ENCODE data around the gene KNDC1.

KNDC1 gene

GRCh38 chr10:133255323-133255722 is 95.3 kb downstream of the KNDC1 start:
- H3K4me3 ChIP-seq (ENCODE audit: control insufficient read depth, low read depth, low read length): no peak overlapping the region
- no peak for DNase-seq (ENCODE audit: low read depth)
- TF ChIP-seq, protein P1, sequence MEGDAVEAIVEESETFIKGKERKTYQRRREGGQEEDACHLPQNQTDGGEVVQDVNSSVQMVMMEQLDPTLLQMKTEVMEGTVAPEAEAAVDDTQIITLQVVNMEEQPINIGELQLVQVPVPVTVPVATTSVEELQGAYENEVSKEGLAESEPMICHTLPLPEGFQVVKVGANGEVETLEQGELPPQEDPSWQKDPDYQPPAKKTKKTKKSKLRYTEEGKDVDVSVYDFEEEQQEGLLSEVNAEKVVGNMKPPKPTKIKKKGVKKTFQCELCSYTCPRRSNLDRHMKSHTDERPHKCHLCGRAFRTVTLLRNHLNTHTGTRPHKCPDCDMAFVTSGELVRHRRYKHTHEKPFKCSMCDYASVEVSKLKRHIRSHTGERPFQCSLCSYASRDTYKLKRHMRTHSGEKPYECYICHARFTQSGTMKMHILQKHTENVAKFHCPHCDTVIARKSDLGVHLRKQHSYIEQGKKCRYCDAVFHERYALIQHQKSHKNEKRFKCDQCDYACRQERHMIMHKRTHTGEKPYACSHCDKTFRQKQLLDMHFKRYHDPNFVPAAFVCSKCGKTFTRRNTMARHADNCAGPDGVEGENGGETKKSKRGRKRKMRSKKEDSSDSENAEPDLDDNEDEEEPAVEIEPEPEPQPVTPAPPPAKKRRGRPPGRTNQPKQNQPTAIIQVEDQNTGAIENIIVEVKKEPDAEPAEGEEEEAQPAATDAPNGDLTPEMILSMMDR (conservative IDR thresholded peaks at IDR 0.05; ENCODE audit: control insufficient read depth, insufficient read depth, low read depth, low read length): no peak

DNA sequence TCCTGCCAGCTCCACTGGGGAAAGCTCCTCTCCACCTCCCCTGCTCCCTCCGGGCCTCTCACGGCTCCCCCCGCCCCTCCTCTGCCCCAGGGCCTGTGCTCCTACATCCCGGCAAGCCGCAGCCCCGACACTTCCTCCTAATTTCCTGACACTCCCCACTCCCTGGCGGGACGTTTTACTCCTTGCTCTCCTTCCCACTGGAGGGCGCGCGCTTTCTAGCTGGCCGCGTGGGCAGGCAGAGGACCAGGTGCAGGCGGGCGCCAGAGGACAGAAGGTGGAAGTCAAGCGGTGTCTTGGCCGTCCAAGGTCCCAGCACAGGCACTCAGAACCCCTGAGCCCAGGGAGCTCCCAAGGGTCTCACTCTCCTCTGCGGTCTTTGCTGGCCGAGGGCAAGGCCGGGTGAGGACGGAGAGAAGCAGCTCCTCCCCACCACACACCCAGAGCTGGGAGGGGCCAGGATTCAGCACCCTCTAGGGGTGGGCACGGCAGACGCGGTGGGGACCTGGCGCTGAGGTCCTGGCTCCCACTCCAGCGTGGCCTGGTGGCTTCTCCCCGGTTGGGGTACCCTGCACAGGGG is 97.6 kb downstream of the KNDC1 start:
- no peak overlapping the region for H3K4me3 ChIP-seq (ENCODE audit: control insufficient read depth, low read depth, low read length)
- TF ChIP-seq, protein P1 (conservative IDR thresholded peaks at IDR 0.05; ENCODE audit: control insufficient read depth, insufficient read depth, low read depth, low read length): peak; percentile 27

DNA sequence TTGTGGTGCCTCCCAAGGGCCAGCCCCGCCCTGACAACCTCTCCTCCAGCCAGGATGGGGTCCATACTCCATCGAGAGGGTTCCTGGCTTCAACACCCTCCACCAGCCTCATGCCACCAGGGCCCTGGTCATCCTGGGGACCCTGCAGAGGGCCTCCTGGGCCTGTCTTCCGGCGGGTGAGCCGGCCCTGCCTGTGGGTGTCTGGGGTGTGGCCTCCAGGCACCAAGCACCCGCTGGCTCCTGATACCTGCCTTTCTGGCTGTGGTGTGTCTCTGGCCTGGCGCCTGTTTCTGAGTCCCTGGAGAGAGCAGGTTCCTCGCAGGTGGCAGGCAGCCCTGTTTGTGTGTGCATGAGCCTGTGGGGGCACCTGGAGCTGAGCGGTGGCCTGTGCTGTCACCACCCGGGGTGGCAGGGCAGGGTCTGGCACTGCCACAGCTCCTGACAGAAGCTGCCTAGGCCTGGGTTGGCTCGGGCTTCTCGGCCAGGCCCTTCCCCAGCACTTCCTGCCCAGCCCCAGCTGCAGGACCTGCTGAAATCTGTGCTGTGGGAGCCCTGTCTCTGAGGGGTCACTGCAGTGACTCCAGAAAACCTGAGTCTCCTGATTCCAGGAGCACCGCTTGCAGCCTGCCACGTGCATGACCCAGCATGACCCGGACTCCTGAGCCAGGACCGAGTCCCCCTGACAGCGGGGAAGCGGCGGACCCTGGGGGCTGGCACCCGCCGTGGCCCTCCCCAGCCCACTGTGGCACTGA is 98.2 kb downstream of the KNDC1 start:
- H3K4me3 ChIP-seq (ENCODE audit: control insufficient read depth, low read depth, low read length): no peak overlapping the region

More for the DNA sequence above, 97.6 kb downstream of the KNDC1 start:
- peak; percentile 36 for DNase-seq (ENCODE audit: low read depth)

GRCh38 chr10:133258818-133259601 is 99.0 kb downstream of the KNDC1 start:
- H3K4me3 ChIP-seq (ENCODE audit: control insufficient read depth, low read depth, low read length): no peak overlapping the region
- peak; percentile 99 for DNase-seq (ENCODE audit: low read depth)

More for the DNA sequence above, 98.2 kb downstream of the KNDC1 start:
- no peak for DNase-seq (ENCODE audit: low read depth)
- TF ChIP-seq, protein P1 (conservative IDR thresholded peaks at IDR 0.05; ENCODE audit: control insufficient read depth, insufficient read depth, low read depth, low read length): no peak

GRCh38 chr10:133259602-133259989 is 99.6 kb downstream of the KNDC1 start:
- no peak for DNase-seq (ENCODE audit: low read depth)
- H3K4me3 ChIP-seq (ENCODE audit: control insufficient read depth, low read depth, low read length): no peak overlapping the region
- TF ChIP-seq, protein P1 (conservative IDR thresholded peaks at IDR 0.05; ENCODE audit: control insufficient read depth, insufficient read depth, low read depth, low read length): no peak

More at GRCh38 chr10:133258818-133259601, 99.0 kb downstream of the KNDC1 start:
- TF ChIP-seq, protein P1 (conservative IDR thresholded peaks at IDR 0.05; ENCODE audit: control insufficient read depth, insufficient read depth, low read depth, low read length): no peak

DNA sequence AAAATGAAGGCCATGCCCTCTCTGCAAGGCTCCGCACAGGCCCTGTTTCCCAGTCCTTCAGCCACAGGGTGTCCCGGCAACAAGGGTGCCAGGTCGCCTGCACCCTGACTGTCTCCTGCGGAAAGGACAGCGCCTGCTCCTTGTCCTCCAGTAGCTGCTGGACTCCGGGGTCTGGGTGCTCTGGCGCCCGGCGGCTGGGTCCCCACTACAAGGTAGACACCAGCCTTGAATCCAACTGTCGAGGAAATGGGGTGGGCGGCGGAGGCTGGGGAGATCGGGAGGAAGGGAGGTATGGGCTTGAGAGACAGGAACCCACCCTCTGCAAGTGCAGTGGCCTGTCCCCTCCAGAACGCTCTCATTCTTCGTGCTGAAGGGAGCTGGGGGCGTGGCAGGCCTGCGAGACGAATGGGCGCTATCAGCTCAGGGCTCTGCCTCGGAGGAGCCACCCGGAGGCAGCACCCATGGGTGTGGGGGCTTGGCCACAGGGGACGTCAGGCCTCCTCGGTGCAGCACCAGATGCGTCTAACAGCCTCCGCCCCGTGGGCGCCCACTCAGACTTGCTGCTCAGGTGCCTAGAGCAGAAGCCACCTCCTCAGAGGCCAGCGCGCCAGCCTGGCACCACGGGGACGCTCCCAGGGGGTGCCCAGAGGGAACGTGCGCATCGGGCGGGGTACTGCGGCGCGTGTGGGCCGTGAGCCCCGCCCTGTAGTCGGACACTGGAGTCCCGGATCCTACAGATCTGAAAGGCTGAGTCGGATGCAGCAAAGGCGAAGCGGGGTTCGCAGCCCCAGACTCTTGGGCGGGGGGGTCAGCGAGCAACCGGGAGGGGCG is 101.1 kb downstream of the KNDC1 start:
- DNase-seq (ENCODE audit: low read depth): peak; percentile 19
- TF ChIP-seq, protein P1 (conservative IDR thresholded peaks at IDR 0.05; ENCODE audit: control insufficient read depth, insufficient read depth, low read depth, low read length): no peak
- peak overlapping the region; percentile 41 for H3K4me3 ChIP-seq (ENCODE audit: control insufficient read depth, low read depth, low read length)

Data from fibroblast of mammary gland (primary cell).